NB4 (cell line): ENCODE measurements around the gene PDGFC.

Source experiments
- CTCF ChIP-seq: IDR thresholded peaks from one replicate; pipeline ENCODE4 v1.5.1; 2012; ENCODE audit warnings: low read depth, low read length
- MAX ChIP-seq: IDR thresholded peaks from 2 replicates; pipeline ENCODE4 v1.6.1; 2011; ENCODE audit warnings: low read depth, low read length
- MYC ChIP-seq: IDR thresholded peaks from 2 replicates; pipeline ENCODE4 v1.6.1; 2011; ENCODE audit warnings: low read depth, low read length
- POLR2A ChIP-seq: IDR thresholded peaks from 2 replicates; pipeline ENCODE4 v1.6.1; 2011; ENCODE audit warnings: mild to moderate bottlenecking; ENCODE audit not compliant: insufficient read length; ENCODE audit errors: extremely low read depth

- no peak for TF ChIP-seq CTCF
- TF ChIP-seq MAX = no peak
- no peak for TF ChIP-seq POLR2A
- no peak for TF ChIP-seq MYC
Observed at GRCh38 chr4:156792462-156793085, 179.0 kb downstream of the PDGFC start.
